Upper lobe of left lung (tissue), 4 donors: ENCODE data around the gene MGLL.

Experiments used
- CTCF ChIP-seq, 6 experiments: fragments of 450-650 bp in 4 of 6; fragments of 200-600 bp in 2 of 6; sonication (generic) in 2 of 6; IDR thresholded peaks; one replicate each; pipeline ENCODE4 v1.5.1; 2016 to 2019; ENCODE audit warnings: antibody characterized with exemption in 6 of 6
- EP300 ChIP-seq, 4 donors: sonication (generic); formaldehyde crosslinking; IDR thresholded peaks; one replicate each; pipeline ENCODE4 v1.5.1; 2017; ENCODE audit warnings: antibody characterized with exemption in 4 of 4, control low read depth in 2 of 4
- POLR2AphosphoS5 ChIP-seq, 2 donors: sonication (generic); formaldehyde crosslinking; IDR thresholded peaks; one replicate each; pipeline ENCODE4 v1.5.1; 2017; ENCODE audit warnings: antibody characterized with exemption in 2 of 2

- no peak for TF ChIP-seq CTCF (IDR thresholded peaks at IDR 0.05)
- TF ChIP-seq POLR2AphosphoS5 (IDR thresholded peaks at IDR 0.05) = no peak
- TF ChIP-seq EP300 (IDR thresholded peaks at IDR 0.05) = no peak
These were observed 68.4 kb downstream of the MGLL start for GRCh38 chr3:127753898-127754410.
